Hematopoietic multipotent progenitor cell treated with erythropoietin and hydrocortisone succinate and interleukin-3 and kit ligand, for 8 days (in vitro differentiated cells): ENCODE results near the gene ZSCAN2.

Experiments used
- DNase-seq: peaks from one replicate; pipeline ENCODE4 v3.0.0-alpha.2; 2015

ZSCAN2 gene

DNA sequence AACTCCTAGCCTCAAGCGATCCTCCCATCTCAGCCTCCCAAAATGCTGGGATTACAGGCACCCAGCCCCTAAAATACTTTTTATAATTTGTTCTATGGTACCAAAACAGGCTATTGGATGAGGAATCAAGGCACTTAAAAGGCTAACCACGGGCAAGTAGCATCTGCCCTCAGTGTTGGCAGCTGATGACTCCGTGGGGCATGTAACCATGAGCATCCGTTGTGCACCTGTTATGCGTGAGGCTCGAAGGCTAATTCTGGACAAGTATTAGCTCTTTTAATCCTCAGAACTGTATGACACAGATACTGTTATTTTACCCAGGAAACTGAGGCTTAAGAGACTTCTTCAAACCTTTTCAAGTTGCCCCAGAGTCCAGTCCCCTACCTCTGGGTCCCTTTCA, 43.0 kb downstream of the ZSCAN2 start:
- DNase-seq: no peak

DNA sequence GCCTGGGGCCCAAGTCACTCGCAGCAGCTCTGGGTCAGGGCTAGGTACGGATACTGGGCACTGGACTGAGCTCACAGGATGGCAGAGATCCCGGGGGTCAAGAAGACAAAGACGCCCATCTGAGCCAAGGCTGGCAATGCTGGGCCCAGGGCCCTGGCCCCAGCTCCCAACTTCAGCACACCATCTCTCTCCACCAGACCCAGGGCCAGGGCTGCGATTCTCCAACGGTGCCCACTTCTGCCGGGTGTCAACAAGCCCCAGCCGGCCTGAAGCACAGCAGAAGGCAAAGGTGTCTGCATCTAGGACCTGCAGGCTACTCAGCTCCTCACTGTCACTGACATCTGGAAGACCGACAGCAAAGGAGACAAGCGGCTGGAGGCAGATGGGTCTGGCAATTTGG, 44.7 kb downstream of the ZSCAN2 start:
- DNase-seq: no peak

DNA sequence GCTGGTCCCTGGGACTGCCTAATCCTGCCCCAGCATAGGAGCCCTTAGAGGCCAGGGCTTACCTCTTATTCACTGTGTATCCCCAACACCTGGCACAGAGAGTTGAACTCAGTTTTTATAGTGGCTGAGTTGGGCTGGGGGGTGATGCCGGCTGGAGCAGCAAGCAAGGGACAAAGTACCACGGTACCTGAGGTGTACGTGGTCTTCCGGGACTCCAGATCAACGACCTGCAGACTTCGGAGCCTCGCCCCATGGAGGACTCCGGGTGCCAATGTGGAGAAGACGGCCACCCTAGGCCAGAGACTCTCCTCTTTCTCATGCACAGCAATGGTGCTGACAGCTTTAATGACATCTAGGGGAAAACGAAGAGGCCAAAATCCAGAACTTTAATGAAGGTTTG, 45.2 kb downstream of the ZSCAN2 start:
- DNase-seq: no peak

DNA sequence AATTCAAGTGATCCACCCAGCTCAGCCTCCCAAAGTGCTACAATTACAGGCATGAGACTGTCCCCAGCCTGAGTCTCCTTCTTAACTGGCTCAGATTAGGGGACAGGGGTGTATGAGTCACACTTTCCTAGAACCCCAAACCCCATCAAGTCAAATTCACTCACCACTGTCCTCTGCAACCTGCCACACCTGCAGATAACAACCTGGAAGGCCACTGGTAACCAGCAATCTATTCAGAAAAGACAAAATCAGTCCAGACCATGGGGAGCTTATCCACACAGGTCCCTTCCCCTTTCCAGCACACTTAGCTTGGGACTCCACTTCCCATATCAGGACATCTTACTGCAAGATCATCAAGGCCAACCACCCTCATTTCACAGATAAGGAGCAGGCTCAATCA, 46.9 kb downstream of the ZSCAN2 start:
- DNase-seq: peak; percentile 62

DNA sequence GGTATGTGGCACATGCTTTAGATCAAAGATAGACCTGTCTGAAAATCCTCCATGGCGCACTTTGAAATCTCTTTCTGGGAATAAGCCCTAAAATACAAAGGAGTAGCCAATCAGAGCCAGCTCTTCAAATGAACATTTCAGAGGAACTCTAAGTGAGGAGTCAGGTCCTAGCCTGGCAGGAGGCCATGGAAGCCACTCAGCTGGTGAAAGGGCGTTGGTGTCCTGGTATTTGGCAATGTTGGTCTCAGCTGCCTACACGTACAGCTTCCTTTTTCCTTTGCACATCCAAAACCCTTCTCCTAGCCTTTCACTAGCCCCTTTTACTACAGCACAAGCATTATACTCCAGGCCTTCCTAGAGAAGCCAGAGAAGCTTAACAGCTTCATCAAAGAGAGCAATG, 47.7 kb downstream of the ZSCAN2 start:
- peak; percentile 36 for DNase-seq

DNA sequence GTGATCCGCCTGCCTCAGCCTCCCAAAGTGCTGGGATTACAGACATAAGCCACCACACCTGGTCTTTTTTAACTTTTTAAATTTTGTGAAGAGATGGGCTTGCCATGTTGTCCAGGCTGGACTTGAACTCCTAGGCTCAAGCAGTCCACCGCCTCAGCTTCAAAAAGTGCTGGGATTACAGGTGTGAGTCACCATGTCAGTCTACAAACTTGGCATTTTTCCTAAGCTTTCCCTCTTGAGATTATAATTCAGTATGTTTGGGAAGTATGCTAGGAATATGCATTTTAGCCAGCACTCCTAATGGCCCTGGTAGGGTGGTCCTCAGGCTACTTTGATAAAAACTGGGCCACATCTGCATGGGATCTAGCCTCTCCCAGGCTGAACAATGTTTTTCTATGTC, 48.9 kb downstream of the ZSCAN2 start:
- no peak for DNase-seq

DNA sequence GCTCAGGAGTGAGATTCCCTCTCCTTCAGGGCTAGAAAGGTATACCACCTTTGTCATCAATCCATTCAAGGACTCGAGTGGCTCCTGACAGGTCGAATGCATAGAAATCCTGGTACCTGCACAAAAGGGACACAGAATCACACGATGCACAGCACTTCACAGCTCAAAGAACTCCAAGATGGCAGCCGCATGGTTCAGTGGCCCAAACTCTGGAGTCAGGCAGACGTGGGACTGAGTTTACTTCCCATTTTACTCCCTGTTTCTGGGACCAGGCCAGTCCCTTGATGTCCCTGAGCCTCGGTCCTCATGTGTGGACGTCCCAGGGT, 52.7 kb downstream of the ZSCAN2 start:
- DNase-seq: no peak

DNA sequence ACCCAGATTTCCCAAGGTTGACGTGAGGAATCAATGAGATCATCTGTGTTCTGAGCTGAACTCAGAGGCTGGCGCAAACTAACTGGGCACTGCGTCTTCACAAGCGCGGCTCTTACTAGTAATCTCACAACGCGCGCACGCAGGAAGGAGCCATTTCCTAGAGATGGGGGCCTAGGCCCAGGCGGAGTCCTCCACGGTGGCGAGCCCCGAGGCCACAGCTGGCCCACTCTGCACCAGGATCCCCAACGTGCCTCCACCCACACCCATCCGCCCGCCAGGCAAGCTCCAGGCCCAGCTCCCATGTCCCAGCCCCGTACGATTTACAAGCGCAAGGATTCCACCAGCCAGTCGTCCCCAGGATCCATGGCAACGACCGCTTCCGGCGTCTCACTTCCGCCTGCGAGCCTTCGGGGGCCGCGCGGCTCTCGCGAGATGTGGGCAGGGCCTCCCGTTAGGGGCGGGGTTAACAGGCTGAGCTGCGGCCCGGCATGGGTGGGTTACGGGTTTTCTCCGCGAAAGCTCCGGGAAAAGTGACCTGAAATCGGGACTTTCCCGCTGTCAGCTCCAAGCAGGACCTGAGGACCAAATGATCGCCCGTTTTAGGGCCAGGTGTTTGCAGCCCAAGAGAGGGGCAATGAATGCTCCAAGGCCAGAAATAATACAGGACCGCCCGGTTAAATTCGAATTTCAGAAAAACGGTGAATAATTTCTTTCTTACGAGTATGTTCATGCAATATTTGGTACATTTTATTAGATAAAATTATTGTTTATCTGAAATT, 53.3 kb downstream of the ZSCAN2 start, which contains the start of gene WDR73:
Gene WDR73 (minus strand): TSS at position 374 of the 779 bp plus-strand sequence. CDS start 9 bp downstream, at position 365.
- peak; percentile 94 for DNase-seq

DNA sequence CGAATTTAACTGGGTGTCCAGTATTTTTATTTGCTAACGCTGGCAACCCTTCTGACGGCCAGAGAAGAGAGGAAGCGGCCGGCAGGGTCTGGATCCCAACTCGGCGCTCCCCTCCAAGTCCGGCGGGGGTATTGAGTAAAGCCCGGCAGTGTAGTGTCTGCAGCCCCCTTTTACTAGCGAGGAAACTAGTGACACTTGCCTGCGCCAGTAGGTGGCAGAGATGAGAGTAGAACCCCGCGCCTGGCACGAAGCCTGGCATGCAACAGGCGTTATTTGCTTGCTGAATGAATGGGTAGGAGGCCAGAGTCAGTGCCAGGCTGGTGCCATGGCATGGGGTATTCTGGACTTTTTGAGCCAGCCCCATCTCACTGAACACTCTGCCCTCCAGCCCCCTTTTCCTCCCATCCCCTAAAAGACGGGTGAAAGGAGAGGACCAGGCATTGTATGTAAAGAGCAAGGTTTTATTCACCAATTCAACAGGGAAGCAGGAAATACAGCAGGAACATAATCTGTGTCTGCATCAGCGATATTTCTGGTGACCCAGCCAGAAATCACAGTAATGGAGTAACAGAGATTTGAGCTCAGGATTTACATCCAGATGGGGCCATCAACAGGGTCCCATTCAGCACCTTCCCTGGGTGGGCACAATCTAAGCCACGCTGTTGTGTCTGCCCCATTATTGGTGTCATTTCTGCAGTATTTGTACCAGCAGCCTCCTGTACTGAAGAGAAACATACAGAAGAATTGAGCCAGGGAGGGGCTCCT, 54.1 kb downstream of the ZSCAN2 start:
- peak; percentile 93 for DNase-seq

DNA sequence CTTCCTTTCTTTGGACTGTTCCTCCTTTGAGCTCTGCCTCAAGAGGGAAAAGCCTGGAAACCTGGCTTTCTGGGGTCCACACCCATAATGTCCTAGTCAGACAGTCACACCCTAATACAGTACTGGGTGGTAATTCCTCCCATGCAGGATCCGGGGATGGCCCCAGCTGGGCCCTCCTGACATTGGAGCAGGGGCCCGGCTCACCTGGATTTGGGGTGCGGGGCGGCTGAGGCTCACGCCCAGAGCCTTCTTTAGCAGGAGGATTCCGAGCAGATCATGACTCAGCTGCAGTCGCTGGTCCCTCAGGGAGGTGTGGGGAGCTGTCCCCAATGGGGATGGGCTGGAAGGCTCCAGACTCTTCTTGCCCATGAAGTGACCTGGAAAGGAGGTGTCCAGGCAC, 56.2 kb downstream of the ZSCAN2 start:
- no peak for DNase-seq

DNA sequence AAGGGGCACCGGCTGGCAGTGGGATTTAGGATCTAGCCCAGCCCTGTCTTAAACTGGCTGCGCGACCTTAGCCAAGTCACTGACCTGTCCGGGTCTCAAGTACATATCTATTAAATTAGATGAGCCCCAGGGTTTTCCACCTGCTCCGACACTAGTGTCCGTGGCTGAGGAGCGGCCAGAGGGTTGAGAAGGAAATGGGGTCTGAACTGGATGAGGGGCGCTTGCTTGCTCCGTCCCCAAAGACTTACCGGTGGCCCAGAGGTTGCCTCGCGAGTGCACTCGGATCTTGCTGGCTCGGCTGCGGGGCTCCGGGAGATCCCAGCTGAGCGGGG, 56.9 kb downstream of the ZSCAN2 start:
- DNase-seq: no peak

DNA sequence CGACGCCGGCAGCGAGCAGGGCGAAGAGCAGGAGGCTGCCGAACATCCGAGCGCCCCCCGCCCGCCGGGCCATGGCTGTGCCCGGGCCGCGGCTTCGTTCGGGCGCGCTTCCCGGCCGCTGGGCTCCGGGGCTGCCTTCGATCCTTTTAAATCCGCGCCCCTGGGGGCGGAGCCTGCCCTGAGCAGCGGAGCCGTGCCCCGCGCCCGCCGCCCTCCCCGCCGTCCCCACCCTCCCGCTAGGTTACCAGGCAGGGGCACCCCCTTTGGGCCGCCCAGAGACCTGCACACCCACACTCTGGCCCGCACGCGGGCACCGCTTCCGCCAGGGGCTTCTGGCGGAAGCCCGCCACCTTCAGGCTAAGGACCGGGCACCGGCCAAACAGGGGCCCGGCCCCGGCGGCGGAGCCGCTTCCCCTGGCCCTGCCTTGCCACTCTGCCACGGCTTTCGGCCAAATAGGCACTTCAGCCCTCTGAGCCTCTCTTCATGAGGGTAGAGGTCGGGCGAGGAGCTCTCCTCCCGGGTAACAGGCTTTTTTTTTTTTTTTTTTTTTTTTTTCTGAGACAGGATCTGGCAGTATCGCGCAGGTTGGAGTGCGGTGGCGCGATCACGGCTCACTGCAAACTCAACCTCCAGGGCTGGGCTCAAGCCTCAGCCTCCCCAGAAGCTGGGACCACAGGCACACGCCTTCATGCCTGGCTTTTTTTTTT, 57.4 kb downstream of the ZSCAN2 start, which contains the start of gene NMB:
Gene NMB (minus strand): TSS at position 120 of the 708 bp plus-strand sequence. CDS start 47 bp downstream, at position 73.
- peak; percentile 87 for DNase-seq

DNA sequence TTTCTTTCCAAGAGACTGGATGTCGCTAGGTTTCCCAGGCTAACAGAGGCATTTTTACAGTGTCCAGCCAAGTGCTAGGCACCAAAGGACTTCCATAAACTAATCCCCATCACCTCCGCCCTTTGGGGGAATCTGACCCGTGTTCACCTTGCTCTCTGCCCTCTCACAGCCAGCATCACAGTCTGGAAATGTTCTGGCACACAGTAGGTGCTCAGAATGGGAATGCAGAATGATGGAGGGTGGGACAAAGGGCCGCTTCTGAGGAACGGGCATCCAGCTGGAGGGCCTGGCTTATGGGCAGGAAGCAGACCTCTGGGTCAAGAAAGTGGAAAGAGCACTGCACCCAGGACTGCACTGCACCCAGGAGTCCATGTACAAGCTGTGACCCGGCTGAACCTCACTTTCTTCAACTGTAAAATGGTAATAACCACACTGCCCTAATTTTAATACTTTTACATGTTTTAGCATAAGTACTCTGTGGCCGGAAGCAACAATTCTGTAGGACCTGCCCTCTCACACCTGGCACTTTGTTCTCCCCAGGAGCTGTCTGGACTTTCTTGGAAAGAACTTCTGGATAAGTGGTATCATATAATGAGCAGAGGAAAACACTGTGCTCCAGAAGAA, 58.1 kb downstream of the ZSCAN2 start:
- no peak for DNase-seq

DNA sequence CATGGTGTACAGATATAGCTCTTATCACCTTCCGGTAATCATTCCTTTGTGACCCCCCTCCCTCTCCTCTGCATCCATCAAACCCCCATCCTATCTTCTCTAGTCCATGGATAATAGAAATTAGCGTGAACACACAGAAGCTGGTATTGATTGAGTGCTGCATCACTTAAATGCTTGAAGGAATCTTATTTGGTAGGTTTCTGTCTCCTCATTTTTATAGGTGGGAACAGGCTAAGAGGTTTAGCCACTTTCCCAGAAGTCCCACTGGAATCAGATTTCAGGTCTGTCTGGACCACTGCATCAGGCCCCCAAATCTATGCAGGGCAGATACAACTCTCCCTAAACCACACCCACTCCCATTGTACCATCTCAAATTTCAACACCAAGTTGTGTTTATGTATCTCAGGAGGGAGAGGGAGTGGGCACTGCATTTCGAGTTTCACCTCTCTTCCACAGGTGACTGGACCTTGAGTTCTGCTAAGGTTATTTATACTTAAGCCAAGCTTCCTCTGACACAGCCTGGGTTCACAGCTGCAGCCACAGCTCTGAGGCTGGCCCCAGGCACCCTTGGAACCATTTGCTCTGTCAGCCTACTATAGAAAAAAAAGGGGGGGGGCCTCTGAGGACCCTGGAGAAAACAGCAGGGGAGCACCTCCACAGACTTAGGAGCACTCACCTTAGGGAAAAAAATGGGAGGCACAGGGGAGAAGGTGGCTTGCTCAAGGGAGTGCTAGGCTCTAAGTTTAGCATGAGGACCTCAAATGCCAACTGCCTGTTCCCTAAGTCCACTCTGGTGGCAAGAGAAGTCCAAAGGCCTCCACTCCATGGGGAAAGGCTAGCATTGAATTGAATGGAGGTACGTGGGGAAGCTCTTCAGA, 59.3 kb downstream of the ZSCAN2 start:
- no peak for DNase-seq

DNA sequence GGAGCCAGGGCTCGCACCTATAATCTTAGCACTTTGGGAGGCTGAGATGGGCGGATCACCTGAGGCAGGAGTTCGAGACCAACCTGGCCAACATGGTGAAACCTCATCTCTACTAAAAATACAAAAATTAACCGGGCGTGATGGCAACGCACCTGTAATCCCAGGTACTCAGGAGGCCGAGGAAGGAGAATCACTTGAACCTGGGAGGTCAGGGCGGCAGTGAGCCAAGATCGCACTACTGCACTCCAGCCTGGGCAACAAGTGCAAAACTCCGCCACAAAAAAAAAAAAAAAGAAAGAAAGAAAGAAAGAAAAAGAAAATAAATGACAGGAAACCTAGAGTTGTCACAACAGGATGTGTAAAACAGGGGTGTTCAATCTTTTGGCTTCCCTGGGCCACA, 60.2 kb downstream of the ZSCAN2 start:
- no peak for DNase-seq

DNA sequence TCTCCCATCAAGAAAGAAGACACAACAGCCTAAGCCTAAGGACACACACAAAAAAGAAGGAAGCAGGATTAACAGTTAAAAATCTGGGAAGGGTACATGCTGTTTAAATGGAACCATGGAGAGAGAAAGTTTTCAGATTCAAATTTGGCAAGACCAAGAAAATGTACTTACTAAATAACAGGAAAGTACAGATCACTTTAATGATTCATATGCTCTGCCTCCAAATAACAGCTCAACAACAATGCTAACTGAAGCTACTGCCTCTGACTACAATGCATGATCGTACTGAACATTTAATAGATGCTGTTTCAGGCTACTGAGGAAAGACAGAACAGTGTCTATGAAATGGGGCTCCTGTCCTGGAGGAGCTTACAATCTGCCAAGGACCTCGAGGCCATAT, 65.6 kb downstream of the ZSCAN2 start:
- DNase-seq: no peak

DNA sequence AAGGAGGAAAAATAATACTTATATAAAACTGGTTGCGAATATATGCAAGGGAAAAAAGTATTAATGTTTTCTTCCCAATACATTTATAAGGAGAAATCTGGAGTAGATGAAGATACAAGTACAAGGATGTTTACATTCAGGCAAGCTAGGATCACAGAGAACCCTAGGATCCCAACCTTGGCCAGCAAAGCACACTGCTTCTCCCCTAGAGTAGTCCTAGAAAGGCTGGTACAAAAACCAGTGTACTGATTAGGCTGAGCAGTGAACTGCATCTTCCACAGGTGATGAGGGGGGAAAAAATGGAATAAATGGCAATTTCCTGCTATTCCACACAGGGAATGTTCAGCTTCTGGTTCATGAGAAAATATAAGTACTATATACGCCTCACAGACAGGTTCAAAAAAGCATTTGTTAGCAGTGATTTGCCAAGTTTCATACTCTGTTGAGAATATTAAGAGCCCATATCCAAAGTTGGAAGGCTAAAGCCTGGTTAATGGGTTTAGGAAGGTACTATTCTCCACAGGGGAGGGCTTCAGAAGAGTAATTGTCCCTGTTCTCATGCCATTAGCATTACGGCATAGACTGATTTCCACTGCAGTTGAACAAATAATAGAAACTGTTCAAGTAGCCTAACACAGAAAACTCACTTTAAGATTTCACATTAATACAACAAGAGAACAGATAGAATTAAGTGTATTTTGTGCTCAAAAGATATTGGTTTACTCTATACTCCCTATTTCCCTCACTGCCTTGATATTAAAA, 67.6 kb downstream of the ZSCAN2 start:
- no peak for DNase-seq

DNA sequence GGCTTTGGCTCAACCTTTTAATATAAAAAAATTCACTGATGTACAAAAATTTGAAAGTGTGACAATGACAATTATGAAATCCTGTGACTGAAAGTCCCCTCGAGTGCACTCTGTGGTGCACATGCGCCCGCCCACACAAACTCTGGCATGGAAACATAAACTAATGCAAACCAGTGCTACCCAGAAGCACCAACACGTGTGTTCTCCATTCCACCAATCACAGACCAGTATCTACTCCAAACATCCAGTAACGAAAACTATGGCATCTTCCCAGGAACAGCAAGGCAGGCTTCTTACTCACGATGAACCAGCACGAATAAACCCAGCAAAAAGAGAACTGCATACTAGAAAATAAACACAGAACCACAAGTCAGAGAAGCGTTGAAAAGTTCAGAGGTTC, 68.9 kb downstream of the ZSCAN2 start:
- DNase-seq: no peak

DNA sequence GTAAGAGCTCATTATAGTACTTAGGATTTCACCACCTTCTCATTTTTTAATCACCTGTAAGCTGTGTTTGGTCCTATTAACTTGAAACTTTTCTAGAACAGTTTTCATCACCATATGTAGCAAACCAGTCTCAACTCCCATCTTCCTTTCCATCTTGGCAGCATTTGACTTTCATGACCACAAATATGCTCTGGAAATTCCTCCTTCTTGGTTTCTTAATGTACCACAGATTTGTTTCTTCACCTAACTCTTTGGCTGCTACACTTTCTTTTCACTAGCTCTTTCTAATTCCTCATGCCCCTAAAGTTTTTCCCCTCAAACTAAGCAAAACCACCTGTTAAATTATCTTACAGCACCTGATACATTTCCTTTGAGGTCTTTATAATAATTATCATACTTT, 70.4 kb downstream of the ZSCAN2 start:
- no peak for DNase-seq
